H4 (cell line): ENCODE results near the gene MAGEA11. TPM values are rescaled to one million over a fixed set of nuclear protein-coding genes. Genes with fewer than 3 reads are reported as not detected.
"Not testable (repeated sequence)": the region's sequence is repeated elsewhere in the genome, so short reads cannot be mapped to it uniquely, and the experiment has no call there.

Experiments
- DNase-seq: peaks from one replicate; pipeline ENCODE4 v3.0.0-alpha.2; 2015; ENCODE audit warnings: low spot score
- total RNA-seq: library from RNA; depleted of rRNA; stranded (reverse); fragments of >200 nt; shearing (Covaris generic); gene quantifications from 2 replicates; pipeline ENCODE4 v1.2.3, GENCODE V29; 2014; rRNA removed

Gene MAGEA11, protein sequence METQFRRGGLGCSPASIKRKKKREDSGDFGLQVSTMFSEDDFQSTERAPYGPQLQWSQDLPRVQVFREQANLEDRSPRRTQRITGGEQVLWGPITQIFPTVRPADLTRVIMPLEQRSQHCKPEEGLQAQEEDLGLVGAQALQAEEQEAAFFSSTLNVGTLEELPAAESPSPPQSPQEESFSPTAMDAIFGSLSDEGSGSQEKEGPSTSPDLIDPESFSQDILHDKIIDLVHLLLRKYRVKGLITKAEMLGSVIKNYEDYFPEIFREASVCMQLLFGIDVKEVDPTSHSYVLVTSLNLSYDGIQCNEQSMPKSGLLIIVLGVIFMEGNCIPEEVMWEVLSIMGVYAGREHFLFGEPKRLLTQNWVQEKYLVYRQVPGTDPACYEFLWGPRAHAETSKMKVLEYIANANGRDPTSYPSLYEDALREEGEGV
- 2.6 and 10.0 TPM in 2 replicates for total RNA-seq

DNA sequence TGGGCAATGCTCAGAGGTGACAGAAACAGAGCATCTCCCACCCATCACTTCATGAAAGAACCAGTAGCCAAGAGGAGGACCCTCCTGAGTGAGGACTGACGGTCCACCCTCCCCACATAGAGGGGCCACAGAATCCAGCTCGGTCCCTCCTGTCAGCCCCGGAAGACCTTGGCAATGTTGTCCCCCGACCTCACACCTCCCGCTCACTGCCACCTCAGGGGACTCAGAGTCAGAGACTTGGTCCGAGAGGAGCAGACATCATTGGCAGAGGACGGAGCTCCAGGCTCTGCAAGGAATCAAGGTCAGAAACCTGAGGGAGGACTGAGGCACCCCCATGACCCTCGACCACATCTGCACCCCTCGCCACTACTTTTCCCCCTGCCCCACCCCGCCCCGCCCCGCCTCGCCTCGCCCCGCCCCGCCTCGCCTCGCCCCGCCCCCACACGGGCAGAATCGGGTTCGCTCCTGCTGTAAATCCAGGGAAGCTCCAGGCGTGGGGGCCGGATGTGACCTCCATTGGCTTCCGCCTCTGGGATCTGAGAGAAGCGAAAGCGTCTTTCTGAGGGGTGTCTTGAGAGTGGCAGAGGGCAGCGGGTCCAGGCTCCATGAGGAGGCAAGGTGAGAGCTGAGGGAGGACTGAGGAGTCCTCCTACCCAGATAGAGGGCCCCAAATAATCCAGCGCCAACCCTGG, at the start of gene MAGEA11:
TSS of gene MAGEA11 (plus strand) at position 516 of the 692 bp plus-strand sequence. CDS start 1,100 bp downstream, outside the sequence.
- no peak for DNase-seq

DNA sequence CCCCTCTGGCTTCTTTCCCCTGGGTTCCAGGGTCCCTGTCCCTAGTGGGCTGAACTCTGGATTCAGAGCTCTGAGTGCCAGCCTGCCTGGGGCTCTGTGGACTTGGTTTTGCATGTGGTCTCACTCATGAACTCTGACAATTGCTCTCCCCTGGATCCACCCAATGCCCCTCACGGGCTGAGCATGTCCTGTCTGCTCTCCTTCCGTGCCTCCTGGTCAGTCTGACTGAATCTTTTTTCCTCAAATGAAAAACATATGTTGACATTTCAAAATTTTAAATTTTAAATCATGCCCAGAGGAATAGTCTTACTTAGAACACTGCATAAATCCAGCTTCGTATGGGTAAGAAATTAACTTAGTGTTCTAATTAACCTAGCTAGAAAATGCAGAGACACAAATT, 36.8 kb upstream of the MAGEA11 start:
- DNase-seq = not testable (repeated sequence)

DNA sequence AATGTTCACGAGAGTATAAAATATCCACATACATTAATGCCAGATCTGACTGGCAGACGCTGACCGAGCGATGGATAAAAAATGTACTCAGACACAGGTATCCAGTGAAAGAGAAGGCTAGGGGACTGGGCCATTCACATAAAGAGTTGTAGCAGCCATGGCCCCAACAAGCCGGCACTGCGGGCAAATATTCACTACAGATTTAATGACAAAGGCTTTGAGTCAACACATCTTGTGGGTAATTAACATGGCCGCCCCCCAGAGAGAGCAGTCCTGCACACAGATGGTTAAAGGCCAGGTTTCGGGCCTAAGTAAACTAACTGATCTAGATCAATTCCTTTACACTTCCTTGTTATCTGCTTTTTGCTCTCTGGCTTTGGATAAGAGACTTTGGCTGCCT, 36.3 kb upstream of the MAGEA11 start:
- not testable (repeated sequence) for DNase-seq

DNA sequence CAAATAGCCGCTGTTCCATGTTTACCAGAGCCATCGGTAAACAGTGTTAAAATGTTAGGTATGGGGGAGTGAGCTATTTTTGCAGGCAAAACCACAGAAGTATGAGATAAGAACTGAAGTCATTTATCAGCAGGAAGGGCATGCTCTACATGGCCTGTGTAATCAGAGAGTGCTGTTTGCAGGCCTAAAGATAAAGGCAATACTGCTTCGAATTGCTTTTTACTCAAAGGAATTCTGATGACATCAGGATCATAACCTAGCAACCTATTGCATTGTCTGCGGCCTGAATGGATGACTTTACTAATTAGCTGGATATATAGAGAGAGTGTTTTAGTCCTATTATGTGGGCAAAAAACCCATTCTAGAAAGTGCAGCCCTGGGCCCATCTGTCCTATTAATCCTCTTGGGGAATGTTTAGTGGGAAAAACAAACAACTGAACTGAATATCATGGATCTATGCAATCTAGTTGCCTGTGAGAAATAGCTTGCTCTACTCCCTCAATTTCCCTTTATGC, 32.6 kb upstream of the MAGEA11 start:
- DNase-seq = not testable (repeated sequence)

DNA sequence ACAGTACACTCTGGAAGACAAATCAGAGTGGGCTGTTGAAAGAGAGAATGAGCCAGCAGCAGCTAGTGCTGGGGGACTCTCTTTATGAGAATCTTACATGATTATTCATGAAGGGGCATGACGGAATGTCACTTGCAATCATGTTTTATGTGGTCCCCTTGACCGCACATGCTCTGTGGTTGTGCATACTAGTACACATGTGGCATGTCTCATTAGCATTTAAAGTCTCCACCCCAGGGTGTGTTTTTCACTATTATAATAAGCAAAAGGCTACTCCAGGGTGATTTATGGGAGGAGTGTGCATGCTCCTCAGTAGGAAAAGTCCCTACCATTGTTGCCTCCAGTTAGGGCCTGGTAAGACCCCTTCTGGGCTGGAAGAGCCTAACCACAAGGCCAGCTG, 30.7 kb upstream of the MAGEA11 start:
- DNase-seq = no peak

DNA sequence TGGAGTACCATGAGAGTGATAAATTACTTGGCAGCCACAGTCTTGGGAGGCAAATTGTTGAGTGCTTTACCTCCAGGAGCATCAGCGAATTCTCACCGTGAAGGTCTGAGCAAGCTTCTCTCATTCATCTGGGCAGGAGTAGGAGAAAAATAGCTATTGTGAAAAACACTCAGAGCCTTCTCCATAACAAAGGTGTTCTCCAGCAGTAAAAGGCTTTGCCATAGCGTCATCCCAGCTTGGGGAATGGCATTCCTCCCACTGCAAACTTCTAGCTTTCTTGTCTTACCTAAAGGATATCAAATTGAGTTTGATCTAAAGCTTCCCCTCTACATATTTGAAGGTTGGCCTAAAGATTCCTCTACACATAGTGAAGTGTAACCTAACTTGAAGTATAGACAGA, 29.8 kb upstream of the MAGEA11 start:
- DNase-seq = no peak

DNA sequence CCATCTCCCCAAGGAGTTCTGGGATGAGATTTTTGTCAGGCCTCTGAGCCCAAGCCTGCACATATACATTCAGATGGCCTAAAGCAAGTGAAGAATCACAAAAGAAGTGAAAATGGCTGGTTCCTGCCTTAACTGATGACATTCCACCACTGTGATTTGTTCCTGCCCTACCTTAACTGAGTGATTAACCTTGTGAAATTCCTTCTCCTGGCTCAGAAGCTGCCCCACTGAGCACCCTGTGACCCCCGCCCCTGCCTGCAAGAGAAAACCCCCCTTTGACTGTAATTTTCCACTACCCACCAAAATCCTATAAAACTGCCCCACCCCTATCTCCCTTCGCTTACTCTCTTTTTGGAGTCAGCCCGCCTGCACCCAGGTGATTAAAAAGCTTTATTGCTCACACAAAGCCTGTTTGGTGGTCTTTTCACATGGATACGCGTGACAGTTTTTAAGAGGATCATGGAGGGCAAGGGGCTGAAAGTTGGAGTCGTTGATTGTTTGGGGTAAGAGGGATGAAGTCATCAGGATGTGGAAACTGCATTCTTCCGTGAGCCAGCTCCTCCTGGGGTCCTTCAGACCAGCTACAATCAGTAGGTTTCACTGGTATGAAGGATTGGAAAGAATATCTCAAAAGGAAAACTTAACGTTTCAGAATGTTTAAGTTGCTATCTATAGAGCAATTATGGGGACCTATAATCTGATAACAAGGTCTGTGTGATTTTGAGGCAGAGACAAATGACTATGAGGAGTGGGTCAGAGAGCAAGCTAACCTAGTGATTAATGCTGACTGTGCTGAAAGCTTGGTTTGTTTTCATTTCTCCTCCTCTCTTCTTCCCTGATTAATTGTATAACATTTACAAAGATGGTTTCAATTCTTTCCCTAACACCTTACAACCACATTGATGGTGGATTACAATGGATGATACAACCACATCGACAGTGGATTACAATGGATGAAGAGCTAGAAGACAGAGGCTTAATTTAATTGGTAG, 28.6 kb upstream of the MAGEA11 start:
- no peak for DNase-seq

DNA sequence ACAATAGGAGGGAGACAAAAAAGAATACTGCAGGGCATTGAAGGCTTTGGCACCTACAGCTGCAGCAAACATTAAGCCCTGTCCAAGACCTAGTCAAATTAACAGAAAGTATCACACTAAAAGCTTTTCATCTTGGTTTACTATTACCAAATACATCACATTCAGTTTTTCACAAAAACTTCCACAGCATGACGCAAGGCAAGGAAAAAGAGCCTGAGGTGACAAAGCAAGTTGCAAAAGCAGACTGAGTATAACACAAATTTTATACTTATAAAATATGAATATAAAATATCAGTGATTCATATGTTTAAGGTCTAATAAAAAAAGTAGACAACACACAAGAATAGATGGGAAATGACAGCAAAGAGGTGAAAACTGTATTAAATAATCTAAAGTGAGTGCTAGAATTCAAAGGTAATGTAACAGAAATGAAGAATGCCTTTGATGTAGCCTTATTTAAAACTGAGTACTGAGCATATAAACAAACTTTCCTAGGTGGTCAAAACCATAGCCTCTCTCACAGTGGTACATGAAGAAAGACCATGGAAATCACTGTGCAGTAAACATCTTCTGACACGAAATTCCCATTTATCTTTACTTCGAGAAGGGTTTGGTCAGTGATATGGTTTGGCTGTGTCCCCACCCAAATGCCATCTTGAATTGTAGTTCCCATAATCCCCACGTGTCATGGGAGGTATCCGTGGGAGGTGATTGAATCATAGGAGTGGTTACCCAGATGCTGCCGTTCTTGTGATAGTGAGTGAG, 27.7 kb upstream of the MAGEA11 start:
- DNase-seq = no peak

DNA sequence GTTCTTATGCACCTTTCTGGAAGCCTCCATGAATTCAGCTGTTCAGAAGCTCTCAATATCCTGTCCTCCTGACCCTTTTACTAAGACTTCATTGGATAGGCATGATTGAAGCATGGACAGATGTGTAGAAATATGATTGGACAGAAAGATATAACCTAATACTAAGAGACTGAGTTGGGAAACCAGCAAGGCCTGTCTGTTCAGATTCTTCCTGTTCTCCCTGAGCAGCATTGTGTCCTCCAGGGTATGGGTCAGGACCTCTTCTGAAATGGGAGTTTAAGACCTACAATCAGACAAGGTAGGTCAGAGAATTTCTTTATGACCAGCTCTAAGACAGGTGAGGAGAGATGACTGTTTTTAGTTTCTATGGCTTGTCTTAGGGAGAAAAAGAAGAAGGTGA, 23.9 kb upstream of the MAGEA11 start:
- no peak for DNase-seq

DNA sequence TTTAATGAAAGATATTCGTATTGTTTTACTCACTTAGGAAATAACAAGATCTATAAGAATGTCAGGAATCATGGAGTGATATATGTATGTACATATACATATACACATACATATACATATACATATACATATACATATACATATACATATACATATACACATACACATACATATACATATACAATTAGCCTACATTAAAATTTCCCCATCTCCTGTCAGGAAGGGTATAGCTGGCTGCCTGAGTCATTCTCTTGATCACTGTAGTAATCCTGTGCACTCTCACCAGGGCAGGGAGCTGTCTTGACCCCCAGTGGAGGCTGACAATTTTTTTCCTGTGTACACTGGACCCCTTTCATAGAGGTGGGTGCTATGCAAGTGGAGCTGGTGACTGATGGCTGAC, 23.3 kb upstream of the MAGEA11 start:
- DNase-seq = no peak

DNA sequence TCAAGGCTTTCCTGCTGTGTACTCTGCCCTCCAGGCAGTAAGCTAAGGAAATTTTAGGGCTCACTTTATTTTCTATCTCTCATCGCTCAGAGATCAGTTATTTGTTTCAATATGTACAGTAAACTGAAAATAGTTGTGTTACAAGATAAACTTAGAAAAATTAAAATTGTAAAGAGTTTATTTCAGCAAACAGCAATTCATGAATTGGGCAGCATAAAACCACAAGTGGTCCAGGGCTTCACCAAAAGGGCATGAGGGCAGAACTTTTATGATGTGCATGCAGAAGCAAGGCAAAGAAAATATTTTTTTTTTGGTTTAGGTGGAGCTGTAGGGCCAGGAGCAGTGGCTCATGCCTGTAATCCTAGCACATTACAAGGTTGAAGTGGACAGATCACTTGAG, 20.1 kb upstream of the MAGEA11 start:
- no peak for DNase-seq

DNA sequence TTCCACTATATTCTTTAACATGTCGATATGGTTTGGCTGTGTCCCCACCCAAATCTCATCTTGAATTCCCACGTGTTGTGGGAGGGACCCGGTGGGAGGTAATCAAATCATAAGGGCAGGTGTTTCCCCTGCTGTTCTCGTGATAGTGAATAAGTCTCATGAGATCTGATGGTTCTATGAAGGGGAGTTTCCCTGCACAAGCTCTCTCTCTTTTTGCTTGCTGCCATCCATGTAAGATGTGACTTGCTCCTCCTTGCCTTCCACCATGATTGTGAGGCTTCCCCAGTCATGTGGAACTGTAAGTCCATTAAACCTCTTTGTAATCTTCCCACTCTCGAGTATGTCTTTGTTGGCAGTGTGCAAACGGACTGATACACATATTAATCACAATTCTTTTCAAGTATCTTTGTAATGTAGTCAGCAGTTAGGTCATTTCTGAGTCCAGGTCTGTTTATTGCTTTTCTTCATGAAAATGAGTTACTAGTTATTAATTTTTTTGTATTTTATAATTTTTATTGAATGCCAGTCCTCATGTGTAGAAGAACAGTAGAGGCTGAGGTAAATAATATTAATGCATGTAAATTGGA, 19.1 kb upstream of the MAGEA11 start:
- not testable (repeated sequence) for DNase-seq

DNA sequence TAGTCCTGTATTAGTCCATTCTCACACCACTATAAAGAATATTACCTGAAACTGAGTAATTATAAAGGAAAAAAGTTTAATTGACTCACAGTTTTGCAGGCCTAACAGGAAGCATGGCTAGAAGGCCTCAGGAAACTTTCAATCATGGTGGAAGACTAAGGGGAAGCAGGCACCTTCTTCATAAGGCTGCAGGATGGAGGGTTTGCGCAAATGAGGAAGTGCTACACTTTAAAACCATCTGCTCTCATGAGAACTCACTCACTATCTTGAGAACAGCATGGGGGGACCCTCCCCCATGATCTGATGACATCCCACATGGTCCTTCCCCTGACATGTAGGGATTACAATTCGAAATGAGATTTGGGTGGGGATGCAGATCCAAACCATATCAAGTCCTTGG, 12.1 kb upstream of the MAGEA11 start:
- DNase-seq = no peak

DNA sequence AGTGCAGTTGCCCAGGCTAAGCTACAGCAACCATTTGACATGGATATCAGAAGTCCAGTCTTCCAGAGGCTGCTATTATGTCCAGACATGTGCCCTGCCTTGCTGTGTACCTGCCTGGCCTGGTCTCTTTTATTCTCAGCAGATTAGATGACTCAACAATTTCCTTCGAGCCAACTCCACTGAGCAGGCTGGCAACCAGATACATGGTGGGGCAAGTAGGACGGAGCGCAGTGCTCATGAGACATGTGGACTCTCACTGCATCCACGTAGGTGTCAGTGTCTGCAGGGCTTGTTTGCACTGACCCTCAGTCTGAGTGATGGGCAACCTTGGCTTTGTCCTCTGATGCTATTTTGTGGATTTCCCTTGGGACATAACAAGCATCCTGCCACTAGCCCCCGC, 7.2 kb upstream of the MAGEA11 start:
- DNase-seq = no peak

DNA sequence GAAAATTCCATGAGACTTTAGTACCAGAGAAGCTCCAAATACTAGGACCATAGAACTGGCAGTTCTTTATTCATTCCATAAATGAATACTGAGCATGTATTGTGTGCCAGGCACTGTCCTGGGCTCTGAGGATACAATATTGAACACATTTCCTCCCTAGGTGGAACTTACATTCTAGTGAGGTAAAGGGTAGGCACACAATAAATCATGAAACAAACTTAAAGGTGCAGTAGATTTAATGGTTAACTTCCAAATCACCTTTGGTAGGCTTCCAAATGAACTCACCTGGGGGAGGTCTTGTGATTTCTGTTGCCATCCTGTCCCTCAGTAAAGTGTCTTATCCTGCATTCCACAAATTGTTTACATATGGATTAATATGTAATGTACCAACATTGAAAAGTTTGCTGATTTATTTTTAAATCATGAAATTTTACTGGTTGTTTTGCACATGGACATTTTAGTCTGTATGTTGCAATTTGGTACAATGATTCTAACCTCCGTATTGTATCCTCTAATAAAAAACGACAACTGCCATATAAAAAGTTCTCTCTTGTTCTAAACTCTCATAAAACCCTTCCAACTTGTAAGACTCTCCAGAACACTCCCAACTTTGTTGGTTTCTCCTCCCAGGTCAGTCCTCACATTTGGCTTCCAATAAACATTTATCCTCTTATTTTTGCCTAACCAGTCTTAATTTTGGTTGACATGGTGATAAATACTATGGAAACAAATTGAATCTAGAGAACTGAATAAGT, 4.5 kb upstream of the MAGEA11 start:
- DNase-seq = no peak

DNA sequence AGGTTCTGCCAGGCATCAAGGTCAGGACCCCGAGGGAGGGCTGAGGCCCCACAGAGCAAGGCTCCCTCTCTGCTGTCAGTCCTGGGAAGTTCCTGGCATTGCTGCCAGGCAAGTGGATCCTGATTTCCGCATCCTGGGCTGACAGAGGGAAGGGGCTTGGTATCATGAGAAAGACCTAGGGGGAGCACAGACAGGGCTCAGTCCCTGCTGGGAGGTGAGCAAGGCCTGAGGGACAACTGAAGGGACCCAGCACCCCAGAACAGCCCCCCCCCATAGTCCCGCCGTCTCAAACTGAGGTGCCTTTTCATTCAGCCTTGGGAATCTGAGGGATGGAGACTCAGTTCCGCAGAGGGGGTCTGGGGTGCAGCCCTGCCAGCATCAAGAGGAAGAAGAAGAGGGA, 971 bp downstream of the MAGEA11 start:
- DNase-seq = no peak

DNA sequence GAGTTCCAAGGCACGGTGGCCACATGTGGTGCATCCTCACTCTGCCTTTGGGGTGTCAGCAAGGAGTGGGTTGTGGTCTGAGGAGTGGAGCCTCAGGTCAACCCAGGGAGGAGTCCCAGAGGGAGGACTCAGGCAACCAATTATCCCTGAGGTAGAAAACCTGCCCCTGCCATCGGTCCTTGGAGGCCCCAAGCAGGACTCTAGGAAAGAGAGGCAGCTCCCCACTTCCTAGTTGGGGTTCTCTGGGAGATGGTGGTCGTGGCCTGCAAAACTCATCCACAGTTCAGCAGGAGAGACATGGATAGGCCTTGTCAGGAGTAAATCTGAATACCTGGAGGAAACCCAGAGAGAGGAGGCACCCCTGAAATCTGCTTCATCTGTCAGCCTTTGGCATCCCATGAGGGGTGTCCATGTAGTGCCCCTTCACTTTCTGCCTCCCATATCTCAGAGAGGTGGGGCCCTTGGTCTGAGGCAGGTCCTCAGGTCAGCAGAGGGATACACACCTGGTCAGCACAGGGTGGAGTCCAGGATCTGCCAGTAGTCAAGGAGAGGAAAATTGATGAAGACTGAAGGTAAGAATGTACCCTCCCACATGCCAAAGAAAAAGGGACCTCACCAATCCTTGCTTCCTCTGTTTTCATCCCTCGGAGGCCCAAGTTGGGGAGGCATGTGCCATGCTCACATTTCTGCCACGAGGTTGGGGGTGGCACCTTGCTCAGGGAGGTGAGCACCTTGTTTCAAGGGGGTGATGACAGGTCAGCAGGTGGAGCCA, 1.6 kb downstream of the MAGEA11 start:
- DNase-seq = no peak

DNA sequence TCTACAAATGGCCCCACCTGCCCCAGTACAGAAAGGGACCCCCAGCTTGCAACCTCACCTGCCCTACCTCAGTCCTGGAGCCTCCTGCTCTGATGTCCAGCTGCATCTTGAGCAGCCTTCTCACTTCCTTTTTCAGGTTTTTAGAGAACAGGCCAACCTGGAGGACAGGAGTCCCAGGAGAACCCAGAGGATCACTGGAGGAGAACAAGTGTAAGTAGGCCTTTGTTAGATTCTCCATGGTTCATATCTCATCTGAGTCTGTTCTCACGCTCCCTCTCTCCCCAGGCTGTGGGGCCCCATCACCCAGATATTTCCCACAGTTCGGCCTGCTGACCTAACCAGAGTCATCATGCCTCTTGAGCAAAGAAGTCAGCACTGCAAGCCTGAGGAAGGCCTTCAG, 3.6 kb downstream of the MAGEA11 start:
- no peak for DNase-seq

DNA sequence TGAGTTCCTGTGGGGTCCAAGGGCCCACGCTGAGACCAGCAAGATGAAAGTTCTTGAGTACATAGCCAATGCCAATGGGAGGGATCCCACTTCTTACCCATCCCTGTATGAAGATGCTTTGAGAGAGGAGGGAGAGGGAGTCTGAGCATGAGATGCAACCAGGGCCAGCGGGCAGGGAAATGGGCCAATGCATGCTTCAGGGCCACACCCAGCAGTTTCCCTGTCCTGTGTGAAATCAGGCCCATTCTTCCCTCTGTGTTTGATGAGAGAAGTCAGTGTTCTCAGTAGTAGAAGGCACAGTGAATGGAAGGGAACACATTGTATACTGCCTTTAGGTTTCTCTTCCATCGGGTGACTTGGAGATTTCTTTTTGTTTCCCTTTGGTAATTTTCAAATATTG, 4.8 kb downstream of the MAGEA11 start:
- DNase-seq = no peak
